Measurements from ENCODE around the gene MS4A6A. TPM values are rescaled to one million over a fixed set of nuclear protein-coding genes. Genes with fewer than 3 reads are reported as not detected.
"Not testable (repeated sequence)": the region's sequence is repeated elsewhere in the genome, so short reads cannot be mapped to it uniquely, and the experiment has no call there.

MS4A6A gene
- polyA plus RNA-seq, 3 donors: 16.9 to 21.1 (median 17.5) TPM

DNA sequence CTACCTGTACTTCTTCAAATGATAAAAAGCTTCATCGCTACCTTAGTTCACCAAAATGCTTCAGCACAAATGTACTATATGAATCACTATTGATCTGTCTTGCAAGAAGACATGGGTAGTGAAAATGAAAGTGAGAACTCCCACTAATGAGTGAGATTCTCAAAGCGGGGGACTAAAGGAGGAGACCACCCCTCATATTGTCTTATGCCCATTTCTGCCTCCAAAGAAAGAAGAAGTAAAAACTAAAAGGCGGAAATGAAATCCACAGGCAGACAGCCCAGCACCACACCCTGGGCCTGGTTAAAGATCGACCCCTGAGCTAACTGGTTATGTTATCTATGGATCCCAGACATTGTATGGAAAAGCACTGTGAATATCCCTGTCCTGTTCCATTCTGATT lies 9.7 kb upstream of the MS4A6A start:
- DNase-seq (ENCODE audit: extremely low read depth in 1 of 11, low read depth in 9 of 11, low spot score in 4 of 11): not testable (repeated sequence)

DNA sequence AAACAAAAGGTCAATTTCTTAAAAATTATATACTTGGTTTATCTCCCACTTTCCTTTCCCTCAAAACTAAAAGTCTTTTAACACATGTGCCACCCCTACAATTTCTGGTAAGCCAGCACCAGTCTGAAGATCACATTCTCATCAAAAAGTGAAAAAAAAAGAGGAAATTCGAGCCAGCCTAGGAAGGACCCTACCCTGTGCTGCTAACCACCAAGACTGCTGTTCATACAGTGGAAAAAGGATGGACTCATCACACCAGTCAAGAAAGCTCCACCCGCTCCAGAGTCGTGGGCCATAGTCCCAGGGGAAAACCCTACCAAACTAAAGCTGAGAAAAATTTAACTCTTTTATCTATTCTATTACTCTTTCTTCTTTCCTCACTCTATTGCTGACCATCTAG lies 5.6 kb upstream of the MS4A6A start:
- not testable (repeated sequence) for DNase-seq (ENCODE audit: extremely low read depth in 1 of 11, low read depth in 9 of 11, low spot score in 4 of 11)

DNA sequence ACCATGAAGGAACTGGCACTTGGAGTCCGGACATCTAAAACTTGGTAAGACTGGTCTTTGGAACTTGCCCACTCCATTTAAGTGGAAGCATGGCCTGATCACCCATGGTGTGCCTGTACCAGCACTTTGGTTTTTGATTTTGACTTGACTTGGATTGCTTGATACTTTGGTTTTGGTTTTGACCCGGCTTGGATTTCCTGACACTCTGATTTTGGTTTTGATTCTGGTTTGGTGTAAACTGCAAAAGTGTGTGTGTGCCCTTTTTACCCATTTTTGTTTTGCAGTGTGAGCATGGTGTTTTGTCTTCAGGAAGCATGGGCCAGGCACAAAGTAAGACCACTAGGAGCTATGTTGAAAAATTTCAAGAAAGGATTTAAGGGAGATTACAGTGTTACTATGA lies 3.2 kb upstream of the MS4A6A start:
- DNase-seq (ENCODE audit: extremely low read depth in 1 of 11, low read depth in 9 of 11, low spot score in 4 of 11): not testable (repeated sequence)

DNA sequence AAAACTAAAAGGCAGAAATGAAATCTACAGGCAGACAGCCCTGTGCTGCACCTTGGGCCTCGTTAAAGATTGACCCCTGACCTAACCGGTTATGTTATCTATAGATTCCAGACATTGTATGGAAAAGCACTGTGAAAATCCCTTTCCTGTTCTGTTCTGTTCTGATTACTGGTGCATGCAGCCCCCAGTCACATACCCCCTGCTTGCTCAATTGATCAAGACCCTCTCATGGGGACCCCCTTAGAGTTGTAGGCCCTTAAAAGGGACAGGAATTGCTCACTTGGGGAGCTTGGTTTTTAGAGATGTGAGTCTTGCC lies 2.6 kb upstream of the MS4A6A start:
- DNase-seq (ENCODE audit: extremely low read depth in 1 of 11, low read depth in 9 of 11, low spot score in 4 of 11): not testable (repeated sequence)

DNA sequence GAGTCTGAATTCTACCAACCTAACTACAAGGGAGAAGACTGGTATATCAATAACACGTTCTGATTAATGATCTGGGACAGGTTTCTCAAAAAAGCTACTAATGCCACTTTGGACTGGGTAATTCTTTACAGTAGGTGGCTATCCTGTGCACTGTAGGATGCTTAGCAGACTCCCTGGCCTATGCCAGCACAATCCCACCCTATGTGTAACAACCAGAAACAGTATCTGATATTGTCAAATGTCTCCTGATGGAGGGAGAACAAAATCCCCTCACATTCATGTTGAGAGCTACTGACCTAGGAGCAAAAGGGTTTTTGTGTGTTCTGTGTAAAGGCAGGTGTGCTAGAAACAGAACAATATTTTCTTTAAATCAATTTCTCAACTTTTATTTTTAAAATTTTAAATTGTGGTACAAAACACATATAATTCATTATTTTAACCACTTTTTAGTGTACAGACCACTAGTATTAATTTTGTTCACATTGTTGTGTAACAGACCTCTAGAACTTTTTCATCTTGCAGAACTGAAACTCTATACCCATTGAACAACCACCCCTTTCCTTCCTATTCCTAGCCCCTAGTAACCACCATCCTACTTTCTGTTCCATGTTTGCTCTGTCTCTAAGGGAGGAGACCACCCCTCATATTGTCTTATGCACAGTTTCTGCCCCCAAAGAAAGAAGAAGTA lies 2.1 kb upstream of the MS4A6A start:
- no peak for DNase-seq (ENCODE audit: extremely low read depth in 1 of 11, low read depth in 9 of 11, low spot score in 4 of 11)

DNA sequence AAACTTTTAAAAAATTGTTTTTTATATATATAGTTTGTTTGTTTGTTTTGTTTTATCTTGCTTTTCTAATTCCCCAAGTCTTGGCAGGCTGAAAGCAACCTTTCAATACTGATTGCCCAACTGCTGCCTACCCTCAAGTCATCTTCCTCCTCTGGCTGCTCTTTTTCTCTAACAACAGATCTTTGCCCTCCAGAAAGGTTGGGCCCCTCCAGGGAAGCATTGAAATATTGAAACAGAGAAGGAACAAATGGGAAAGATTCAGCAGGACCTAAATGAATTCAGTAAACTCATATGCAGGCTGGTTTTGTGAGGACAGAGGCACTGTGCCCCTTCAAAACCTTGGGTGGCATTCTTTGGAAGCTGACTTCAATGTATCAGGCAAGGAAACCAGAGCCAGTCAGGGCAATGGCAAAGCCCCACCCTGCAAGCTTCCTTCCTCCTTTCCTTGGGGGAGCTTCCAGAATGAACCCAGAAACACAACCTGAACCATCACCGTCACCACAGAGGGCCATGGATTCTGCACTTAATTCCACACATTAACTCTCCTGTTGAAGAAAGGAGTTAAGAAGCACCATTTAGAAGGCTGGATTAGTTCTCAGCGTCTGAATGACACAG lies 815 bp upstream of the MS4A6A start:
- no peak for DNase-seq (ENCODE audit: extremely low read depth in 1 of 11, low read depth in 9 of 11, low spot score in 4 of 11)

DNA sequence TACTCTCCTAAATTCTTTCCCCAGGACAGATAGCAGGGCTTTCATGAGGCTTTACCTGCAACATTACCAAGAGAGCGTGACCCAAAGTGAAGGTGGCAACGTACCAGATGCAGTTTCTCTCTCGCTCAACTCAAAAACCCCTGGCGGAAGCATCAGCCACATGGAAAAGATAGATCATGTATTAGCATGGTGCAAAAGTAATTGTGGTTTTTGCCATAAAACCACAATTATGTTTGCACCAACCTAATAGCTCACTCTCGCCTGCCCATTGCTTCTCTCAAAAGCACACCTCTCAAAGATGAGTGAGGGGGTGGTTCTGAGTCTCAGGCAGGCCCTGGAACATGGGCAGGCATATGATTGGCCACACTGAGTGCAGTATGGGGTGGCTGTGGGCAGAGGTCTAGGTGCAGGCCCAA lies 7.0 kb downstream of the MS4A6A start:
- no peak for DNase-seq (ENCODE audit: extremely low read depth in 1 of 11, low read depth in 9 of 11, low spot score in 4 of 11)

DNA sequence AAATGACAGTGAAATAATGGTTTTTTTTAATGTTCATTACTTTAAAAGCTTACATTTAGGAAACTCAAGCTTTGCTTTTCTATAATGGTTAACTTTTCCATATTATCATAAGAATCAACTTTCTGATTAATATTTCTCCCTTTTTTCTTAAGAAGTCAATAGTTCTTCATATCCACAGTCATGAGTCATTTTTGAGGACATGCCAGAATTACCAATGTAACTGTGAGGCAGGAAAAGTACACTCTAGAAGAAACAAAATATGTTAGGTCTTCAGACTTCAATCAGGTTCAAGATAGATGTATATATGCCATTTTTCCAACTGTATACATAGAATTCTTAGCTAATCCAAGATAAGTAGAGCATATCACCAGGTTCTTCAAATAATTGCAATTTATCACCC lies 10.9 kb downstream of the MS4A6A start:
- DNase-seq (ENCODE audit: extremely low read depth in 1 of 11, low read depth in 9 of 11, low spot score in 4 of 11): no peak

DNA sequence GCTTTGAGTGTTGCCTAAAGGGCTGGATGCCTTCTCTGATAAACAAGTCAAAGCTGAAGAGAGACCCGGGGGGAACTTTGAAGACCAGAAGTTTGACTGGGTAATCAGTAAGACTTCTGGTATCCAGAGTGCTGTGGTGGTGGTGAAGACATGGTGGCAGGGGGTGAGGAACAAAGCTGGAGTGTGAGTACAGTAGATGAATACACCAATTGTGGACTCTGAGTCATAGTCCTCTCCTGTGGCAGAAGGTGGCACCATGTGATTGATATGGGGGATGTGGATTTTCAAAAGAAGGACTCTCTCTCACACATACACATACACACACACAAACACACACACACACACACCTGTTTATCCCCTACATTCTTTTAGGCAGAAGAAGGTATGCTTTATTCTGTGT lies 12.3 kb downstream of the MS4A6A start:
- DNase-seq (ENCODE audit: extremely low read depth in 1 of 11, low read depth in 9 of 11, low spot score in 4 of 11): no peak

DNA sequence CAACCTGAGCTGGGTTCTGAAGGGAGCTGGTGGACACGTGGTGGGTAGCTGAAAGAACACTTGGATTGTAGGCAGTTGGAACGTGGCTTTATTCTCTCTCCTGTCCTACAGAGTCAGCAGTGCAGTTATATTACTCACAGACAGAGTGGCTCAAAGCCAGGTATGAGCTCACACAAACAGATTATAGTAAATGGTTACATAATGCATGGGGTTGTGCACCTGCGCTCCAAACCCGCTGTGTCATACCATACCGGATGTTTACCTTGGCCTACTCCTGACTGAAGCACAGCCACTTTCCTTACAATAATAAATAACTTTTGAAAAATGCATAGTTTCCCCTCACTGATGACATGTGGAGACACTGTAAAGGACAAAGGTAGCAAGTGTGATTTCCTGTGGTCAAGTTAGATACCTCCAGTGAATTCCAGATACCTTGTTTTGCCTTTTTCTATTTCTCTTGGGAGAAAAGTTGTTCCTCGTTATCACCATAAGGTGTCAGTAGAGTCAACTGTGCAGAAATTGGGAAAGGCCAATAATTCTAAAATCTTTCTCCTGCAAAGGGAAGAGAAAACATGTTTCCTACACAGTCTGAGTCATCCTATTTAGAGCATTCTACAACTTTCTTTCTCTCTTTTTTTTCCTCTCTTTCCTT lies 13.5 kb downstream of the MS4A6A start:
- no peak for DNase-seq (ENCODE audit: extremely low read depth in 1 of 11, low read depth in 9 of 11, low spot score in 4 of 11)

DNA sequence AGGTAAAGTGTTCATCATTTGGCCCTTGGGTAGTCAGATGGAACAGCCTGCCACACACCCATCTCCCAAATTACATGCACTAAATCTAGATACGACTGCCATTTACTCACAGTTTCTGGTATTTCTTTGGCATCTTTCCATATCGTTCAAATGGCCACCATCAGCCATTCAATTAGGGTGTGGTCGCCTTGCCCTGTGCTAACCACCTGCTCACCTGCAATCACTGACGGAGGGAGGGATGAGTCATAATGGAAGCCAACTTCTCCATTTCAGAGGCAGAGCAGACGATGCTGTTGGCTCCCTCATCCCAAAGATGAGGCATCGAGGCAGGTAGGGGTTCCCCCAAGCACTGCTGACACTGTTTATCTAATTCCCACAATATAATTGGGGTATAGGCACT lies 14.6 kb downstream of the MS4A6A start:
- DNase-seq (ENCODE audit: extremely low read depth in 1 of 11, low read depth in 9 of 11, low spot score in 4 of 11): no peak

DNA sequence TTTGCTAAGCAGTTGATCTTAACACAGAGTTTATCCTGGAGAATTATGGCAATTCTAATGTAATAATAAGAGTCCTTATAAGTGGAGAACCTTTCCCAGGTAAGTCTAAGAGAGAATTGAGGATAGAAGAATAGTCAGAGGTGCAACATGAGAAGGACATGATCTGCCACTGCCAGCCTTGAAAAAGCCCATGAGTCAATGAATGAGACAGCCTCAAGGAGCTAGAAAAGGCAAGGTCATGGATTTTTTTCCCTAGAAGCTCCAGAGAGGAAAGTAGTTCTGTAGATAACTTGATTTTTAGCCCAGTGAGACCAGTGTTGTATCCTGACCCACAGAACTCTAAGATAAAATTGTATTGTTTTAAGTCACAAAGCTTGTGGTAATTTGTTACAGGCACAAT lies 16.9 kb downstream of the MS4A6A start:
- DNase-seq (ENCODE audit: extremely low read depth in 1 of 11, low read depth in 9 of 11, low spot score in 4 of 11): no peak

DNA sequence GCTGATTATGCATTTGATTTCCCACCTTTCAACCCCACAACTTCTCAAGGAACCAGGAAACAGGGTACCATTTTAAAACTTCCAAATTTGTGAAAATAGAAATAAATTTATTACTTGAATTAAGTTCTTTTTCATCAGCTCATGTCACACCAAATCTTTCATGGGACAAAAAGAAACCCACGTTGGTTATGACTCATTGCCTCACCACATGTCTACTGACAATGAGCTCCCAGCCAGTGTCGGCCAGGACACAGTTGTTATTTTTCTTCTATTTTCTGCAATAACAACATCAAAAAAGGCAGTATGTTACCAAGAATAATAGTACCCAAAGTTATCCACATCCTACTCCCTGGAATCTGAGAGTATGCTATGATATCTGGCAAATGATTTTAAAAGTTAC lies 17.3 kb downstream of the MS4A6A start:
- DNase-seq (ENCODE audit: extremely low read depth in 1 of 11, low read depth in 9 of 11, low spot score in 4 of 11): no peak

DNA sequence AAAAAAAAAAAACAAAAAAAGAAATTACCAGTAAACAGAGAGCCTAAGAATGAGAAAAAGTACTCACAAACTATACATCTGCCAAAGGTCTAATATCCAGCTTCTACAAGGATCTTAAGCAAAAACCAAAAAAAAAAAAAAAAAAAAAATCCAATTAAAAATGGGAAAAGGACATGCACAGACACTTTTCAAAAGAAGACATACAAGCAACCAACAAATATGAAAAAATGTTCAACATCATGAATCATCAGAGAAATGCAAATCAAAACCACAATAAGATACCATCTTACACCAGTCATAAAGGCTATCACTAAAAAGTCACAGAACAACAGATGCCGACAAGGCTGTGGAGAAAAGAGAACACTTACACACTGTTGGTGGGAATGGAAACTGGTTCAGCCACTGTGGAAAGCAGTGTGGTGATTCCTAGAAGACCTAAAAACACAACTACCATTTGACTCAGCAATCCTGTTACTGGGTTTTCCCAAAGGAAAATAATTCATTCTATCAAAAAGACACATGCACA lies 18.3 kb downstream of the MS4A6A start:
- DNase-seq (ENCODE audit: extremely low read depth in 1 of 11, low read depth in 9 of 11, low spot score in 4 of 11): no peak

DNA sequence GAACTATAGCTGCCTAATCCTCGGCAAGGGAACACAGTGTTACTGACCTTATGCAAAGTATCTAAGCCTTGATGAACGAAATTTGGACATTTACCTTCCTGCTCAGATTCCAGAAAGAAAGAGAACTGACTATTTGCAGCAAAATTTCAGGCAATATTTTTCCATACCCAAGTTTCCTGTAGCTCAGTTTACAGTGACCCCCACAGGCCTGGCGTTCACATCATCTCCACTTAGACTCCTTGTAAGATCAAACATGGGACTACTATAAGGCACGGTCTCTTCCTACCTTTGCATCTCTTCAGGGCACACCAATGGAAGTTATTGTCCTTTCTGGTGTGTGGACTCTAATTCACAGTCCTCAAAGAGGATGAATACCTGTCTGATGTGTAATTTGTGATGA lies 21.1 kb downstream of the MS4A6A start:
- no peak for DNase-seq (ENCODE audit: extremely low read depth in 1 of 11, low read depth in 9 of 11, low spot score in 4 of 11)

DNA sequence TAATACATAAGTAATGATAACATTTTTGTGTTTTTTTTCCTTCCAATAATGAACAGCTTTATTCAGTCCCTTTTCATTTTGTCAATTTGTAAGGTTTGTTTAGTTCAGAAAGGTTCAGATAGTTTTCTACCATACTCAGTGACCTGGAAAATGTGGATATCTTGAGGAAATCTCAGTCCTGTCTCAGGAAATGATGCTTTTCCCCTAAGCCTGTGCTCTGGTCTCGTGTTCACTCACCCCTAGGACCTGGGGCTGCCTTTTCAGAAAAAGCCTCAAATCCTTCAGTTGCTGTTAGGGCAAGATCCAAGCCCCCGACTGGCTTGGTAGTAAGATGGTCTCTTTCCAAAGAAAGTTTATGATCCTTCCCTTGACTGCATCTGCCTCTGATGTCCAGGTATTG lies 21.8 kb downstream of the MS4A6A start:
- DNase-seq (ENCODE audit: extremely low read depth in 1 of 11, low read depth in 9 of 11, low spot score in 4 of 11): no peak

DNA sequence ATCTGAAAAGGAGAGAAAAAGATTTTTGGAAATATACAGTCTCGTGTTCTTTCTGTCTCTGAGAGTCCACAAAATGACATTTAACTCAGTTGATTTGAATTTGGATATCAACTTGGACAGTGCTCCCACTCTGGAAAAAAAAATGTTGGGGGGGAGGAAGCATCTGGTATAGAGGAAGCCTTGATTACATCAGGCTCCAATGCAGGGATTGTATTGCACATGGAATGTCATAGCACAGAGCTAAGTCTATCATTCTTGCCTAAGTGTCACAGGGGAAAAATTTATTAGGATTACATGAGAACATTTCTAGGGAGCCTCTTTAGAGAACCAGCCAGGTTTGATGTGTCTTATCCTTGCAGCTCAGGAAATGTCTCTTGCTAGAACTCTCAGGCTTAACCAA lies 23.0 kb downstream of the MS4A6A start:
- no peak for DNase-seq (ENCODE audit: extremely low read depth in 1 of 11, low read depth in 9 of 11, low spot score in 4 of 11)

DNA sequence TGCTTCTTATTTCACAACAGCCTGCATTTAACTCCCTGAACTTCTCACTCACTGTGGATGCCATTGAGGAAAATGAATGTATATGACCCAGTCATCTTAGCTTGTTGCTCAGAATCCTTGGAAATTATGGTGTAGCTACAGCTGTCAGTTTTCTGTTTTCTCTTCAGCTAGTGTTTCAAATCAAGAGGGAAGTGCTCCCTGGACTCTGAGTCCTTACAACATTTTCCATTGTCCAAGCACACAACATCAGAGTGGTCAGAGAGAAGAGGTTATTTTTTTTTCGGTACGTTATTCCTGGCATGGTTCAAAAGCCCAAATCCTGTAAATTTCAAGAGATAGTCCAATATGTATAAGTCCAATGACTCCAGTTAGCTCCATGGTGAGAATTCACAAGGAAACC lies 23.6 kb downstream of the MS4A6A start:
- no peak for DNase-seq (ENCODE audit: extremely low read depth in 1 of 11, low read depth in 9 of 11, low spot score in 4 of 11)

DNA sequence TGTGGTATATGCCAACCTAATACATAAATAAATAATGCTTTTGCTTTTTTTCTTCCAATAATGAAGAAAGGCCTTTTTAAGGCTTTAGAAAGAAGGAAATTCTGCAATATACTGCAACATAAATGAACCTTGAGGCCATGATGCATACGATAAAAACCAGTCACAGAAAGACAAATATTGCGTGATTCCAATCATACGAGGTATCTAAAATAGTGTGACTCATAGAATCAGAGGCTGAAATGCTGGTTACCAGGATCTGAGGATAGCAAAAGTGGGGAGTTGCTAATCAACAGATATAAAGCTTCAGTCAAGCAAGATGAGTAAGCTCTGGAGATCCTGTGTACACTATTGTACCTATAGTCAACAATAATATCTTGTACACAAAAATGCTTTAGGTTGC lies 24.2 kb downstream of the MS4A6A start:
- DNase-seq (ENCODE audit: extremely low read depth in 1 of 11, low read depth in 9 of 11, low spot score in 4 of 11): no peak

DNA sequence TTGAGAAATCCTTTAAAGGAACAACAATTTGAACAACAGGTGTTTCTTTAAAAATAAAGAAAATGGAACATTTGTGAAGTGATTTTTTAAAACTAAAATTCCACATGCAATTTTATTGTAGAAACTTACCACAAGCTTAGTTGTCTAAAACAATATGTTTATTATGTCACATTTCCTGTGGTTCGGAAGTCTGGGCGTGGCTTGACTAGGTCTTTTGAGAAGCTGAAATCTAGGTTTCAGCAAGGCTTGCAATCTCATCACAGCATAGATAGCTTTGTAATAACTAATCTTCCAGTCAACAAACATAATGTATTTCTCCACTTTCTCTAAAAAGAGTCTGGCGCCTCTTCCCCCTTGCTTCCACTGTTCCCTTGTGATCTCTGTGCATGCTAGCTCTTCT lies 27.0 kb downstream of the MS4A6A start:
- no peak for DNase-seq (ENCODE audit: extremely low read depth in 1 of 11, low read depth in 9 of 11, low spot score in 4 of 11)

DNA sequence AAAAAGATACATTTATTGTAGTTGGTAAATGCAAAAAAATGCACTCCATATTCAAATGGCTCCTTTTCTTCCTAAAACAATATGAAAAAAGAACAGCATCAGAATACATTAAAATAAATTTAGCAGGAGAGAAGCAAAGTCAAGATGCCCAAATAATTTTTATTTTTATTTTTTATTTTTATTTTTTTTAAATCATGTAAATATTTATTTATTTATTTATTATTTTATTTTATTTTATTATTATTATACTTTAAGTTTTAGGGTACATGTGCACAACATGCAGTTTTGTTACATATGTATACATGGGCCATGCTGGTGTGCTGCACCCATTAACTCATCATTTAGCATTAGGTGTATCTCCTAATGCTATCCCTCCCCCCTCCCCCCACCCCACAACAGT lies 30.2 kb downstream of the MS4A6A start:
- not testable (repeated sequence) for DNase-seq (ENCODE audit: extremely low read depth in 1 of 11, low read depth in 9 of 11, low spot score in 4 of 11)

Measured in renal cortex interstitium (tissue), 11 donors.